ACC112 (cell line): ENCODE data around the gene LCNL1.

Experiments used
- H2AFZ ChIP-seq: fragments of 200-600 bp; sonication (generic); one replicate; pipeline ENCODE4 v1.6.0; 2017; ENCODE audit warnings: antibody characterized with exemption, low read length; ENCODE audit not compliant: unreplicated experiment
- H3K27ac ChIP-seq: fragments of 200-600 bp; sonication (generic); 2 replicates; pipeline ENCODE4 v1.5.1; 2014; ENCODE audit warnings: low read depth, mild to moderate bottlenecking, antibody characterized with exemption, low read length, moderate library complexity
- H3K27me3 ChIP-seq: fragments of 200-600 bp; sonication (generic); 2 replicates; pipeline ENCODE4 v1.6.1; 2014; ENCODE audit warnings: mild to moderate bottlenecking, antibody characterized with exemption, low read length, moderate library complexity, mixed read lengths; ENCODE audit not compliant: insufficient read depth
- H3K36me3 ChIP-seq: fragments of 200-600 bp; sonication (generic); 2 replicates; pipeline ENCODE4 v1.6.1; 2016; ENCODE audit warnings: mild to moderate bottlenecking, antibody characterized with exemption, low read length, moderate library complexity, mixed read lengths; ENCODE audit not compliant: insufficient read depth
- H3K4me1 ChIP-seq: fragments of 200-600 bp; sonication (generic); one replicate; pipeline ENCODE4 v1.6.1; 2016; ENCODE audit warnings: low read length, mixed read lengths; ENCODE audit not compliant: insufficient read depth, unreplicated experiment, control insufficient read depth
- H3K4me3 ChIP-seq: fragments of 200-600 bp; sonication (generic); 2 replicates; pipeline ENCODE4 v1.5.1; 2014; ENCODE audit warnings: mild to moderate bottlenecking, low read depth, low read length
- H3K79me2 ChIP-seq: fragments of 200-600 bp; sonication (generic); one replicate; pipeline ENCODE4 v1.6.0; 2016; ENCODE audit warnings: low read length; ENCODE audit not compliant: control insufficient read depth, unreplicated experiment, insufficient read depth

Gene LCNL1

DNA sequence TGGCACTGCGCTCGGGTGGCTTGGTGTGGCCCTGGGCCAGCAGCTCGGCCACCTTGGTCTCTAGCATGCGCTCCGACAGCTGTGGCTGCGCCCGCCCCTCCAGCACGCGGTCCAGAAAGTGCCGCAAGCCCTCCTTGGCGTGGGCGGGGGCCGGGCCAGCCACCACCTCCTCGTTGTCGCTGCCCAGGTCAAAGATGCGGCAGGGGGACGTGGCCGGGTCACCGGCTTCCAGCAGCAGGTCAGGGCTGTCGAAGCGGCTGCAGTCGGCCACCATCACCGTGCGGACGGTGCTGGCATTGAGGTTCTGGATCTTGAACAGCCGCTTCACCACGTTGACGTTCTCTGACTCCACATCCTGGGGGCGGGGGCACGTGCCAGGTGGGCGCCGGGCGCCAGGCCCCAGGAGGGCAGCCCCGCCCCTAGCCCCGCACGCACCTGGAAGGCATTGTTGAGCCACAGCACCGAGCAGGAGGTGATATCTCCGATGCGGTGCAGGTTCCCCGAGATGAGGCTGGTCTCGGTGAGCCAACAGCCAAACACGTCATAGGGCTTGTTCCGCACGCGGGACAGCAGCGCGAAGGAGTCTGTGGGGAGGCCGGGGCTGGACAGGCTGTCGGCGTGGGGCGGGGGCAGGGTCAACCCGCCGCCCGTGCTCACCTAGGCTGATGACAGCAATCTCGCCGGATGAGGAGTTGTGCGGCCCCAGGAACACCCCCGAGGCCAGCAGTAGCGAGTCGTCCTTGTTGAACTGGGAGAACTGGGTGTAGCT lies 40.5 kb upstream of the LCNL1 start:
- no peak overlapping the region for H3K27ac ChIP-seq
- no peak overlapping the region for H2AFZ ChIP-seq

DNA sequence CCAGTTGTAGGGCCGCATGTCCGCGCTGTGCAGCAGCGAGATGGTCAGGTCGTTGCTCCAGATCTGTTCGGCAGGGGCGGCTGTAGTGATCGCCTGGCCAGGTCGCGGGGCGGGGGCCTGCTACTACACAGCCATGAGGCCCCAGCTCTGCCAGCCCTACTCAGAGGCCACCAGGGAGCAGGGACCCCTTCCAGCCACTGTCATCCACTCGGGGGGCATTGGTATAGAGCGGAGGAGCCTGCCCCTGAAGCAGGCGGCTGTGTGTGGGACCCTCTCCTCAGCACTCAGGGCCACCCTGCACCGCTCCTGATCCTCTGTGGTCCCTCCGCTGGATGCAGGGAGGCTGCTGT lies 39.9 kb upstream of the LCNL1 start:
- Histone ChIP-seq H3K36me3 (peaks cover 37% of the 10 kb centered on the region; the same call in 1 of the 2 replicates), H2AFZ (no peak overlapping the region), H3K27me3 (no peaks in the 10 kb centered on the region), H3K79me2 (peaks cover 33% of the 10 kb centered on the region), H3K4me3 (peak overlapping the region; percentile 99), H3K4me1 (peaks cover 9% of the 10 kb centered on the region), H3K27ac (no peak overlapping the region)

More for the DNA sequence above, 40.5 kb upstream of the LCNL1 start:
- Histone ChIP-seq H3K36me3 (peaks cover 37% of the 10 kb centered on the region; the same call in 1 of the 2 replicates), H3K4me1 (peaks cover 7% of the 10 kb centered on the region), H3K4me3 (peak overlapping the region; percentile 99), H3K27me3 (no peaks in the 10 kb centered on the region), H3K79me2 (peaks cover 33% of the 10 kb centered on the region)

DNA sequence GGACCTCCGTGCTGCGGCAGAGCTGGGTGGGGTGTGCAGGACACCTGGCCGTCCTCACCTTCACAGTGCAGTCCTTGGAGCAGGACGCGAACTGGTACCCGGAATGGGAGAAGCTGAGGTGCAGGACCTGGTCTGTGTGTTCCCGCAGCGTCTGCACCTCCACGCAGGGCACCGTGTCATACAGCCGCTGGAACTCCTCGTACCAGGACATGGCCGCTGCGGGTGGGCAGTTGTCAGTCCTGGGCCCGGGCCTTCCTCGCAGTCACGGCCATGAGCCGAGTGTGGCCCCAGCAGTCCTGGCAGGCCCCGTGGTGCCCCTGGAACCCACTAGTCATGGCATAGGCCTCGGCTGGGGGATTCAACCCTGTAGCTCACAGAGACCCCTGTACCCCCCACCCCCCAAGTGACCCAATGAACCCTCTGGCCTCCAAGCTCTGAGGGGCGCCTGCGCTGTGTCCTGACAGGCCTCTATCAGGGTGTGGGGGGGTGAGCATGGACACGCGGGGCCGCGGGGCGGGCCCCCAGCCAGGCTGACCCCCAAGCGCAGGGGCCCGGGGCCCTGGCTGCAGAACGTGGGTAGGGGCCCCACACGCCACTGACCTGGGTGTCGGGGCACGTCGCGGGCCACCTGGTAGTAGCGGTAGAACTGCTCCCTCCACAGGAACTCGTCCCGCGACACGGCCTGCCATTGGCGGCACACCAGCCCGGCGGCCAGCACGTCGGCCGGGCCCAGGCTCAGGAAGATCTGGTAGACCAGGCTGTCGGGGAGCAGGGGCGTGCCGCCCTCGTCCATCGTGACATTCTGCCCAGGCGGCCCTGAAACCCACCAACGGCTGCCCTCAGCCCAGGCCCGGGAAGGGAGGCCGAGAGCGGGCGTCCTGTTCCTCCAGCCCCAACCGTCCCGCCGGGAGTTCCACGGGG lies 39.2 kb upstream of the LCNL1 start:
- H3K79me2 ChIP-seq, result peaks cover 33% of the 10 kb centered on the region
- peak overlapping the region; percentile 50 for H2AFZ ChIP-seq
- peak overlapping the region; percentile 99 for H3K4me3 ChIP-seq
- H3K36me3 ChIP-seq, result peaks cover 37% of the 10 kb centered on the region; the same call in 1 of the 2 replicates
- H3K4me1 ChIP-seq, result peaks cover 13% of the 10 kb centered on the region
- H3K27ac ChIP-seq, result peak overlapping the region; percentile 78
- H3K27me3 ChIP-seq, result no peaks in the 10 kb centered on the region

DNA sequence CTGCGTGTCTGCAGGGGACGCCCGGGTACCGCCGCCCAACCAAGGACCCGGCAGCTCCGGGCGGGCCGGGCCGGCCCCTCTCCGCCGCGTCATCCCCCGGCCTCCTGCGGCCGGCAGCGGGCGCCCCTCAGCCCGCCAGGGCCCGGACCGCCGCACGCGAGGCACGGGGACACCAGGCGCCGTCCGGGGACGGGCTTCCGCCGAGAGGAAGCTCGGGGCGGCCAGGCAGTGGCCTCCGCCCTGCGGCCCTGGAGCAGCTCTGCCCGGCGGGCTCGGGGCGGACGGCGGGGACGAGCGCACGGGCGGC lies 38.6 kb upstream of the LCNL1 start:
- Histone ChIP-seq H3K4me1 (peaks cover 13% of the 10 kb centered on the region), H3K4me3 (peak overlapping the region; percentile 99), H3K36me3 (peaks cover 33% of the 10 kb centered on the region; the same call in 1 of the 2 replicates), H3K27me3 (no peaks in the 10 kb centered on the region), H3K79me2 (peaks cover 33% of the 10 kb centered on the region), H3K27ac (peak overlapping the region; percentile 78), H2AFZ (peak overlapping the region; percentile 50)

DNA sequence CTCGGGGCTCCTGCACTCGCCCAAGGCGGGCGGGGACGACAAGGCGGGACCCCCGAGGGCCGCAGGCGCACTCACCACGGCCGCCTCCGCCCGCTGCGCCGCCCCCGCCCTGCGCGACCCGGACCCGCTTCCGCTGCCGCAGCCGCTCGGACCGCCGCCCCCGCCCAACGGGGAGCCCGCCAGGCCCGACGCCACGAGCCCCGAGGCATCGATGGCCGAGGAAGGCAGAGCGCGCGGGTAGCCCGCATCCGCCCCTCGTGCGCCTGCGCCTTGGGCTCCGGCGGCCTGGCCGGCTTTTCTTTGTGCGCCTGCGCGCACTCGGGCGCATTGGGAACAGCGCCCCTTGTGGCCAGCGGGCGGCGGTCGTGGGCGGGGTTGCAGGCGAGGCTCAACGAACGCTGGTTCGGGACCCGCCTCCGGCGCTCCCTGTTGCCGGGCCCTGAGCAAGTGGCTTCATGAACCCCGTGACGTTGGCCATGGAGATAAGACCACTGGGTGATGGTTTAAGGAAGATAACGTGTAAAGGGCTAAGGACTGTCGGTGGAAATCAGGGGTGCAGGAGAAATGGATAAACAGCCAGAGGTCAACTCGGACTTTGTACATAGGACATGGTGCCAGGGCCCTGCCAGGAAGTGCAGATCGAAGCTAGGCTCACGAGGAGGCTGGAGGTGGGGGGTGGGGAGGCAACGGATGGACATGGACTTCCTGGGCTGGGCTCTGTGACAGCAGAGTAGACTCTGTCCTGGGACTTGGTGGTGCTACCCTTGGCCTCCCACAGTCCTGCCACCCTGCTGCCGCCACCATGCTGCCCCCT lies 38.1 kb upstream of the LCNL1 start, which contains the start of the genes C8G and FBXW5:
Gene C8G (plus strand): TSS at position 725 of the 814 bp plus-strand sequence. CDS start 78 bp downstream, at position 803.
Gene FBXW5 (minus strand): TSS at position 220 of the 814 bp plus-strand sequence. CDS start 655 bp downstream, outside the sequence.
- Histone ChIP-seq H3K79me2 (peaks cover 33% of the 10 kb centered on the region), H3K27me3 (no peaks in the 10 kb centered on the region), H3K4me3 (peak within 1 kb of the TSS; percentile 99), H3K36me3 (peaks cover 29% of the 10 kb centered on the region; the same call in 1 of the 2 replicates), H3K27ac (peak within 1 kb of the TSS; percentile 78), H2AFZ (peak within 1 kb of the TSS; percentile 50), H3K4me1 (peaks cover 13% of the 10 kb centered on the region)

DNA sequence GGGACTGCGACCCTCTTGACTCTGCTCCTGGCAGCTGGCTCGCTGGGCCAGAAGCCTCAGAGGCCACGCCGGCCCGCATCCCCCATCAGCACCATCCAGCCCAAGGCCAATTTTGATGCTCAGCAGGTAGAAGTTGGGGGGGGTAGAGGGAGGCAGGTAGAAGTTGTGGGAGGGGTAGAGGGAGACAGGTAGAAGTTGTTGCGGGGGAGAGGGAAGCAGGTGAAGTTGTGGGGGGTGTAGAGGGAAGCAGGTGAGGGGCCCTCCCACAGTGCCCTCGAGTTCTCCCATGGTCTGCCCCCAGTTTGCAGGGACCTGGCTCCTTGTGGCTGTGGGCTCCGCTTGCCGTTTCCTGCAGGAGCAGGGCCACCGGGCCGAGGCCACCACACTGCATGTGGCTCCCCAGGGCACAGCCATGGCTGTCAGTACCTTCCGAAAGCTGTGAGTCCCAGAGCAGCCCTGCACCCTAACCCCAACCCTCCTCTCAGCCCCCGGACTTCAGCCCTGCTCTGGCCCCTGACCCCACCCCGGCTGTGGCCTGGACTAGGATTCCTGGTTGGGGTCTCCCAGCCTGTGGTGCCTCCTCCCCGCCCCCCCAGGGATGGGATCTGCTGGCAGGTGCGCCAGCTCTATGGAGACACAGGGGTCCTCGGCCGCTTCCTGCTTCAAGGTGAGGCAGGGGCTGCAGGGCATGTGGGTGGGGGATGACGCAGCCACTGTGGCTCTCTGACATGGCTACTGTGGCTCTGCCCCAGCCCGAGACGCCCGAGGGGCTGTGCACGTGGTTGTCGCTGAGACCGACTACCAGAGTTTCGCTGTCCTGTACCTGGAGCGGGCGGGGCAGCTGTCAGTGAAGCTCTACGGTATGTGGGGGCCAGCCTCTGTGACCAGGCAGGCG lies 37.2 kb upstream of the LCNL1 start:
- peaks cover 21% of the 10 kb centered on the region; the same call in 1 of the 2 replicates for H3K36me3 ChIP-seq
- H3K79me2 ChIP-seq, result peaks cover 27% of the 10 kb centered on the region
- H3K4me1 ChIP-seq, result peaks cover 13% of the 10 kb centered on the region
- no peaks in the 10 kb centered on the region for H3K27me3 ChIP-seq
- no peak overlapping the region for H3K4me3 ChIP-seq
- no peak overlapping the region for H3K27ac ChIP-seq
- H2AFZ ChIP-seq, result no peak overlapping the region

DNA sequence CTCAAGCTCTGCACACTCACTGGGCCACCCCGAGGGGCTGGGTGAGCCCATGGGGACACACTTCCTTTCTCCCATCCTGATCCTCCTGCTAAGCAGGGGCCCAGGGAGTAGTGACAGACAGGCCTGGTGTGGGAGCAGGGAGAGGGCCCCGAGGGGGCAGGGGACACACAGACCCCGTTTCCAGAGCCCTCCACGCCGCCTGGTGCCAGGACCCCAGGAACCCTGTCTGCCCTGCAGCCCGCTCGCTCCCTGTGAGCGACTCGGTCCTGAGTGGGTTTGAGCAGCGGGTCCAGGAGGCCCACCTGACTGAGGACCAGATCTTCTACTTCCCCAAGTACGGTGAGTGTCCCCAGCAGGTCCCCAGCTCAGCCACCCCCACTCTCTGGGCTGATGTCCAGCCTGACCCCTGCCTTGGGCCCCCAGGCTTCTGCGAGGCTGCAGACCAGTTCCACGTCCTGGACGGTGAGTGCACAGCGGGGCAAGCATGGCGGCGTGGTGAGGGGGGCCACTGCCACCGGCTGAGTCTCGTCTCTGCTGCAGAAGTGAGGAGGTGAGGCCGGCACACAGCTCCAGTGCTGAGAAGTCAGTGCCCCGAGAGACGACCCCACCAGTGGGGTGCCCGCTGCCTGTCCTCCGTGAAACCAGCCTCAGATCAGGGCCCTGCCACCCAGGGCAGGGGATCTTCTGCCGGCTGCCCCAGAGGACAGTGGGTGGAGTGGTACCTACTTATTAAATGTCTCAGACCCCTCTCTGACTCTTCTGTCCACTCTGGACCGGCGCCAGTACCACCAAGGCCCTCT lies 36.4 kb upstream of the LCNL1 start:
- Histone ChIP-seq H2AFZ (no peak overlapping the region), H3K79me2 (peaks cover 22% of the 10 kb centered on the region), H3K4me1 (peaks cover 13% of the 10 kb centered on the region), H3K27ac (no peak overlapping the region), H3K4me3 (no peak overlapping the region), H3K27me3 (no peaks in the 10 kb centered on the region), H3K36me3 (peaks cover 14% of the 10 kb centered on the region; the same call in 1 of the 2 replicates)

DNA sequence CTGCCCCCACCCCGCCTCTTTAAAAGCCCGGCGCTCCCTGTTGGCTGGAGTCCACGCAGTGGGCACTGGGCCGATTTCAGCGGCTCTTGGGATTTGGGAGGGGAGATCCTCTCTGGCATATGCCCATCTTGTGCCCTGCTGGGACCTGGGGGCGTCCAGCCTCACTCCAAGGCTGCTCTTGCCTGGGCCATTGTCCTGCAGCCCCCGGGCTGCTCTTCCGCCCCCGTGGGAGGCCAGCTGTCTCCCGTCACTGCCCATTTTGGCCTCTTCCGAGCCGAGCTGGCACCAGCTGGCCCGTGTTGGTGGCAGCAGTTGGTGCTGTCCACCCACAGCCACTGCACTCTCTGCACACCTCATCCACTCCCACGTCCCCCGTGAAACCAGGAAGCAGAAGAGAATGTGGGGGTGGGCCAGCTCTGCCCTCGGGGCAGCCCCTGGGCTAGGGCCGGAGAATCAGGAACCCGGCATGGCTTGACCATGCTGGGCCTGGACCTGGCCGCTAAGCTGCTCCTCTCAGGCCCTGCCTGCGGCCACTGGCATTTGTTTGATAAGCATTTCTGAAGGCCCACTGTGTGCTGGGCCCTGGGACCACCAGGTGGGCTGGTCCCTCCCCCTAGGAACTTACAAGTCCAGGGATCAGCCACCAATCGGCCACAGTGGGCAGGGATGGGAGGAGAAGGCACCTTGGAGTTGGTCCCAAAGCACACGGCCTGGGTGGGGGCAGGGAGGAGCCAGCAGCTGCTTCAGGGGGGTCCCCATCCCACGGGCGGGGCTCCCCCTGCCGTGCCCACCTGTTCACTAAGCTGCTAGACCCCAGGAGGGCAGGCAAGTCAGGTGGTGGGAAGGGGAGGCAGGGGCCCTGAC lies 35.5 kb upstream of the LCNL1 start:
- Histone ChIP-seq H2AFZ (no peak overlapping the region), H3K36me3 (peaks cover 6% of the 10 kb centered on the region; the same call in 1 of the 2 replicates), H3K4me1 (peaks cover 13% of the 10 kb centered on the region), H3K27ac (no peak overlapping the region), H3K79me2 (peaks cover 18% of the 10 kb centered on the region), H3K27me3 (no peaks in the 10 kb centered on the region), H3K4me3 (no peak overlapping the region)
